Measurements from ENCODE around the gene LMBRD2. TPM values are rescaled to one million over a fixed set of nuclear protein-coding genes. Genes with fewer than 3 reads are reported as not detected.
A peak's percentile ranks its signal among the peaks of the same experiment; 100 is the strongest.

LMBRD2 gene
- total RNA-seq, 1 experiment from 2014 or later, result 6.4 TPM

DNA sequence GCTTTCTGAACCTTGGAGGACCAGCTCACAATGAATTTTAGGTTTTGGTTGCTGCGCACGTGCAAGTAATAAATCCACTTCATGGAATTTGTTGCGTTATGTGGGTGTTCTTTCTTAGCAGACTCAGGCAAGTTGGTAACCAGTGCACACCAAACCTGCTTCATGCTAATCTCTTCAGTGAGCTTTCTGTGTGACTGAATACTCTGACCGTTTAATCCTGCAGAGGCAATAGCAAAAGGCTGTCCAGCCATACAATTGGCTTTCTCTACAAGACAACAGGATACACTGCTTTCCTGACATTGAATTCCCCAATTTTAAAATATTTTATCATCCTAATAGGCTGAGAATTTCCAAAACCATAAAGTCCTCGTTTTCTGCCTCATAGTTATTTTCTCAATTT is 95.3 kb downstream of the LMBRD2 start:
- Histone ChIP-seq H3K4me1 (ENCODE audit: insufficient read depth, low read length, poor library complexity, severe bottlenecking) (peaks cover 61% of the 10 kb centered on the region), H3K27me3 (replicated peaks; ENCODE audit: insufficient read depth, low read depth, low read length, poor library complexity) (no peaks in the 10 kb centered on the region), H3K27ac (ENCODE audit: low read depth, low read length, poor library complexity, severe bottlenecking) (peak overlapping the region; percentile 55), H3K36me3 (ENCODE audit: insufficient read depth, low read length, poor library complexity, severe bottlenecking) (peaks cover 83% of the 10 kb centered on the region), H3K4me3 (ENCODE audit: low read depth, low read length, poor library complexity, severe bottlenecking) (no peak overlapping the region), H3K9me3 (ENCODE audit: low read depth, low read length, poor library complexity, severe bottlenecking) (no peaks in the 10 kb centered on the region)
- no peak for DNase-seq (ENCODE audit: low spot score)
- POLR2A ChIA-PET (ENCODE audit: low non-redundant PET), result interaction anchor here (0.9 kb wide), 1 partner anchor 10 kb away, joined by 3 read pairs; no protein-coding TSS in a partner anchor
- TF ChIP-seq CTCF (conservative IDR thresholded peaks at IDR 0.05; ENCODE audit: low read depth, low read length), result no peak
- TF ChIP-seq EZH2 (IDR thresholded peaks at IDR 0.05; ENCODE audit: borderline replicate concordance, low read depth, low read length, poor library complexity, severe bottlenecking), result no peak
- CTCF ChIA-PET, result no interaction called here
- intact Hi-C loops (cut with micrococcal nuclease; ENCODE audit: unreplicated experiment), result no loop called here
- no TSS peak for BruUV-seq (replicated peaks)

- H3K4me1 ChIP-seq (ENCODE audit: insufficient read depth, low read length, poor library complexity, severe bottlenecking), result peaks cover 61% of the 10 kb centered on the region
- peak overlapping the region; percentile 55 for H3K27ac ChIP-seq (ENCODE audit: low read depth, low read length, poor library complexity, severe bottlenecking)
- H3K36me3 ChIP-seq (ENCODE audit: insufficient read depth, low read length, poor library complexity, severe bottlenecking), result peaks cover 88% of the 10 kb centered on the region
- intact Hi-C loops (cut with micrococcal nuclease; ENCODE audit: unreplicated experiment), result no loop called here
- ChIA-PET POLR2A (ENCODE audit: low non-redundant PET) (interaction anchor here (0.9 kb wide), 1 partner anchor 10 kb away, joined by 3 read pairs; no protein-coding TSS in a partner anchor), CTCF (no interaction called here)
- H3K9me3 ChIP-seq (ENCODE audit: low read depth, low read length, poor library complexity, severe bottlenecking), result no peaks in the 10 kb centered on the region
- no peaks in the 10 kb centered on the region for H3K27me3 ChIP-seq (replicated peaks; ENCODE audit: insufficient read depth, low read depth, low read length, poor library complexity)
- DNase-seq (ENCODE audit: low spot score), result no peak
- BruUV-seq (replicated peaks), result no TSS peak
- no peak for TF ChIP-seq EZH2 (IDR thresholded peaks at IDR 0.05; ENCODE audit: borderline replicate concordance, low read depth, low read length, poor library complexity, severe bottlenecking)
- no peak for TF ChIP-seq CTCF (conservative IDR thresholded peaks at IDR 0.05; ENCODE audit: low read depth, low read length)
- H3K4me3 ChIP-seq (ENCODE audit: low read depth, low read length, poor library complexity, severe bottlenecking), result no peak overlapping the region
Observed at GRCh38 chr5:36055984-36056383, 95.7 kb downstream of the LMBRD2 start.

DNA sequence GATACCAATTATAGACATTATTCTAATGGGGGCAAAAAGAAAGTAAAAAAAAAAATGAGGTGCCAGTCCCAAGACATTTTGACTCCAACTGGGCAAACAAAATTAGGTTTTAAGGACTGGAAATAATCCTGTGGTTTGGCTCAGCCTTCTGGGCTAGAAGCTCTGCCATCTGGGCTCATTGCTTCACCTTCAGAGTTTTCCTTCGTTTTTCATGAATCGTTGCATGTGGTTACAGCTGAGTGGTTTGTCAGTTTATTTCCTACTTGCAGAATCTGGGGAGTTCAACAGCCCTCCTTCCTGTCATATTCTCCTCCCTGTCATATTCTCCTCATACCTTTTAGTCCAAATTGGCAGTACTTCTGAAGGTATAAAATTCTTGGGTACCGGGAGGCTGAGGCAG is 97.0 kb downstream of the LMBRD2 start:
- no TSS peak for BruUV-seq (replicated peaks)
- TF ChIP-seq CTCF (conservative IDR thresholded peaks at IDR 0.05; ENCODE audit: low read depth, low read length), result no peak
- no peak for TF ChIP-seq EZH2 (IDR thresholded peaks at IDR 0.05; ENCODE audit: borderline replicate concordance, low read depth, low read length, poor library complexity, severe bottlenecking)
- Histone ChIP-seq H3K27ac (ENCODE audit: low read depth, low read length, poor library complexity, severe bottlenecking) (peak overlapping the region; percentile 40), H3K9me3 (ENCODE audit: low read depth, low read length, poor library complexity, severe bottlenecking) (no peaks in the 10 kb centered on the region), H3K4me1 (ENCODE audit: insufficient read depth, low read length, poor library complexity, severe bottlenecking) (peaks cover 47% of the 10 kb centered on the region), H3K4me3 (ENCODE audit: low read depth, low read length, poor library complexity, severe bottlenecking) (no peak overlapping the region), H3K27me3 (replicated peaks; ENCODE audit: insufficient read depth, low read depth, low read length, poor library complexity) (no peaks in the 10 kb centered on the region), H3K36me3 (ENCODE audit: insufficient read depth, low read length, poor library complexity, severe bottlenecking) (peaks cover 91% of the 10 kb centered on the region)
- POLR2A ChIA-PET (ENCODE audit: low non-redundant PET), result interaction anchor here (0.6 kb wide), 1 partner anchor 339 kb away, joined by 15 read pairs; no protein-coding TSS in a partner anchor
- DNase-seq (ENCODE audit: low spot score), result no peak
- intact Hi-C loops (cut with micrococcal nuclease; ENCODE audit: unreplicated experiment), result no loop called here
- CTCF ChIA-PET, result no interaction called here
